HCT116 (cell line): Measurements from ENCODE around the gene ACP1. TPM values are rescaled to one million over a fixed set of nuclear protein-coding genes. Genes with fewer than 3 reads are reported as not detected.

Source experiments
- ATAC-seq: fragments of 200-7000 bp; cut with Tn5 transposase; 2 replicates; pipeline ENCODE4 v1.9.1; 2020; ENCODE audit warnings: mild to moderate bottlenecking, moderate library complexity
- Bru-seq: library from RNA; stranded (reverse); fragments of 400-500 nt; gene quantifications from one replicate; lab custom pipeline; 2021; lab: Mats Ljungman, UMichigan
- BruChase-seq, 2 experiments: library from RNA; stranded (reverse); fragments of 400-500 nt; gene quantifications; one replicate each; lab custom pipeline; 2021; lab: Mats Ljungman, UMichigan
- BruUV-seq: library from RNA; stranded (reverse); fragments of 400-500 nt; replicated peaks from 2 replicates; lab custom pipeline; 2021; lab: Mats Ljungman, UMichigan
- CTCF ChIA-PET: fragments of 300-600 bp; sonication (Branson Sonifier 250); formaldehyde crosslinking; loops from one replicate; lab custom pipeline; 2021; ENCODE audit warnings: antibody characterized with exemption; lab: Charles Lee
- POLR2A ChIA-PET: fragments of 300-600, 350-600 bp; sonication (Branson Sonifier 250); formaldehyde crosslinking; loops from one replicate; lab custom pipeline; 2021; ENCODE audit warnings: antibody characterized with exemption; lab: Charles Lee
- RAD21 ChIA-PET, 2 experiments: fragments of 300-600 bp; sonication (Branson Sonifier 250); formaldehyde crosslinking; loops; one replicate each; lab custom pipeline; 2023; ENCODE audit warnings: low total read pairs in 2 of 2; ENCODE audit not compliant: uncharacterized antibody in 2 of 2, unreplicated experiment in 2 of 2, low non-redundant PET in 1 of 2; lab: Charles Lee
- DNase-seq: peaks from one replicate; pipeline ENCODE4 v3.0.0-alpha.2; 2010; ENCODE audit warnings: low read depth, low spot score
- H2AFZ ChIP-seq: fragments of 200-600 bp; shearing (Covaris generic), sonication (generic); 2 replicates; pipeline ENCODE4 v1.6.1; 2017; ENCODE audit warnings: low read depth, mixed run types, mixed read lengths, antibody characterized with exemption, low read length; ENCODE audit not compliant: poor library complexity, severe bottlenecking
- H3K27ac ChIP-seq: 2 replicates; pipeline ENCODE4 v1.5.1; 2012; ENCODE audit warnings: low read depth, low read length
- H3K27me3 ChIP-seq: fragments of 200-600 bp; sonication (generic); 2 replicates; pipeline ENCODE4 v1.6.1; 2016; ENCODE audit warnings: mixed run types, low read length, mixed read lengths; ENCODE audit not compliant: insufficient read depth
- H3K36me3 ChIP-seq, 2 experiments: fragments of 200-500 bp in 1 of 2; fragments of 200-600 bp in 1 of 2; sonication (Bioruptor generic) in 1 of 2; sonication (generic) in 1 of 2; 2 replicates each; pipeline versions ENCODE4 v1.5.1 to v1.6.1; 2014 to 2016; ENCODE audit warnings: low read length in 2 of 2, inconsistent platforms in 1 of 2, mixed read lengths in 1 of 2, mixed run types in 1 of 2; ENCODE audit not compliant: insufficient read depth in 2 of 2, control insufficient read depth in 1 of 2
- H3K4me1 ChIP-seq, 2 experiments: fragments of 200-600 bp in 1 of 2; sonication (generic) in 1 of 2; 2 replicates each; pipeline versions ENCODE4 v1.5.1 to v1.6.1; 2012 to 2017; ENCODE audit warnings: low read length in 2 of 2, inconsistent platforms in 1 of 2, mild to moderate bottlenecking in 1 of 2, mixed read lengths in 1 of 2, mixed run types in 1 of 2, moderate library complexity in 1 of 2; ENCODE audit not compliant: insufficient read depth in 2 of 2, control insufficient read depth in 1 of 2
- H3K4me2 ChIP-seq: fragments of 200-600 bp; sonication (generic); 2 replicates; pipeline ENCODE4 v1.6.1; 2017; ENCODE audit warnings: mixed run types, low read length, mixed read lengths
- H3K4me3 ChIP-seq, 2 experiments: fragments of 200-600 bp in 1 of 2; sonication (generic) in 1 of 2; replicated peaks in 1 of 2; 2 replicates each; pipeline ENCODE4 v1.5.1; 2011 to 2016; ENCODE audit warnings: low read length in 2 of 2, control low read depth in 1 of 2, low read depth in 1 of 2, mild to moderate bottlenecking in 1 of 2, mixed read lengths in 1 of 2, mixed run types in 1 of 2
- H3K79me2 ChIP-seq: fragments of 200-600 bp; sonication (generic); 2 replicates; pipeline ENCODE4 v1.6.1; 2017; ENCODE audit warnings: mild to moderate bottlenecking, mixed run types, low read length, moderate library complexity, mixed read lengths; ENCODE audit not compliant: insufficient read depth
- H3K9ac ChIP-seq: fragments of 200-600 bp; sonication (generic); 2 replicates; pipeline ENCODE4 v1.6.1; 2016; ENCODE audit warnings: low read length, mixed read lengths
- H3K9me2 ChIP-seq: fragments of 200-600 bp; sonication (generic), shearing (Covaris generic); 2 replicates; pipeline ENCODE4 v1.6.1; 2017; ENCODE audit warnings: mixed run types, mild to moderate bottlenecking, moderate library complexity; ENCODE audit not compliant: insufficient read depth
- H3K9me3 ChIP-seq, 2 experiments: fragments of 200-500 bp in 1 of 2; fragments of 200-600 bp in 1 of 2; sonication (Bioruptor generic) in 1 of 2; sonication (generic) in 1 of 2; 2 replicates each; pipeline ENCODE4 v1.6.1; 2014 to 2017; ENCODE audit warnings: low read length in 2 of 2, mixed read lengths in 2 of 2, inconsistent platforms in 1 of 2, low read depth in 1 of 2, mild to moderate bottlenecking in 1 of 2, mixed run types in 1 of 2, moderate library complexity in 1 of 2; ENCODE audit not compliant: control insufficient read depth in 1 of 2, insufficient read depth in 1 of 2
- H4K20me1 ChIP-seq: fragments of 200-600 bp; sonication (generic), shearing (Covaris generic); 2 replicates; pipeline ENCODE4 v1.6.1; 2017; ENCODE audit warnings: mixed run types, mild to moderate bottlenecking, moderate library complexity; ENCODE audit not compliant: insufficient read depth
- CBX3 ChIP-seq: IDR thresholded peaks from 2 replicates; pipeline ENCODE4 v1.6.1; 2012; ENCODE audit warnings: low read depth
- CTCF ChIP-seq, 3 experiments: fragments of 200-600 bp in 1 of 3; sonication (generic) in 1 of 3; IDR thresholded peaks in 2 of 3; conservative IDR thresholded peaks in 1 of 3; 2 replicates each; pipeline ENCODE4 v1.5.1; 2012 to 2017; ENCODE audit warnings: low read depth in 2 of 3, low read length in 2 of 3, antibody characterized with exemption in 1 of 3, borderline replicate concordance in 1 of 3, control low read depth in 1 of 3, mild to moderate bottlenecking in 1 of 3, mixed read lengths in 1 of 3, mixed run types in 1 of 3, moderate library complexity in 1 of 3; ENCODE audit not compliant: insufficient read depth in 1 of 3
- EGR1 ChIP-seq: IDR thresholded peaks from 2 replicates; pipeline ENCODE4 v1.6.1; 2012; ENCODE audit warnings: low read depth
- EZH2 ChIP-seq: fragments of 200-600 bp; sonication (generic); IDR thresholded peaks from 2 replicates; pipeline ENCODE4 v1.6.1; 2017; ENCODE audit warnings: antibody characterized with exemption, mixed run types
- FOSL1 ChIP-seq: IDR thresholded peaks from 2 replicates; pipeline ENCODE4 v1.6.1; 2012; ENCODE audit warnings: low read depth
- POLR2A ChIP-seq: IDR thresholded peaks from 2 replicates; pipeline ENCODE4 v1.7.0; 2011; ENCODE audit warnings: borderline replicate concordance; ENCODE audit not compliant: insufficient read depth, insufficient read length; ENCODE audit errors: extremely low read depth
- POLR2AphosphoS5 ChIP-seq: IDR thresholded peaks from 2 replicates; pipeline ENCODE4 v1.6.1; 2011; ENCODE audit warnings: mild to moderate bottlenecking, low read depth, low read length, moderate library complexity
- RAD21 ChIP-seq: IDR thresholded peaks from 2 replicates; pipeline ENCODE4 v1.6.1; 2012; ENCODE audit warnings: low read depth, mild to moderate bottlenecking
- SRF ChIP-seq: IDR thresholded peaks from 2 replicates; pipeline ENCODE4 v1.6.1; 2012; ENCODE audit warnings: low read depth
- TCF7L2 ChIP-seq: IDR thresholded peaks from 2 replicates; pipeline ENCODE4 v1.7.0; 2011; ENCODE audit warnings: borderline replicate concordance, inconsistent platforms; ENCODE audit not compliant: insufficient read depth, insufficient read length; ENCODE audit errors: extremely low read depth
- YY1 ChIP-seq: IDR thresholded peaks from 2 replicates; pipeline ENCODE4 v1.6.1; 2011; ENCODE audit warnings: low read length, low read depth, moderate library complexity, mild to moderate bottlenecking; ENCODE audit not compliant: insufficient replicate concordance; ENCODE audit errors: extremely low read depth
- ZBTB33 ChIP-seq: IDR thresholded peaks from 2 replicates; pipeline ENCODE4 v1.6.1; 2011; ENCODE audit warnings: mild to moderate bottlenecking, low read length, moderate library complexity; ENCODE audit not compliant: insufficient replicate concordance; ENCODE audit errors: extremely low read depth
- ZNF274 ChIP-seq: fragments of 200-500 bp; sonication (Bioruptor generic); IDR thresholded peaks from 2 replicates; pipeline ENCODE4 v1.6.1; 2014; ENCODE audit warnings: mild to moderate bottlenecking, low read depth, low read length, inconsistent platforms
- intact Hi-C: fragments of 100-400 bp; cut with micrococcal nuclease; formaldehyde crosslinking; loops from 2 replicates; pipeline ENCODE4 v1.10.0; 2022
- long read RNA-seq: library from polyadenylated mRNA; unstranded; transcript quantifications from one replicate; pipeline ENCODE4 v2.0.0, GENCODE V29; 2021; ENCODE audit not compliant: unreplicated experiment
- polyA plus RNA-seq: library from polyadenylated mRNA; unstranded; fragments of >200 nt; gene quantifications from 2 replicates; pipeline ENCODE4 v1.2.1, GENCODE V29; 2012; ENCODE audit warnings: missing spikeins
- total RNA-seq: library from RNA; stranded (reverse); gene quantifications from one replicate; pipeline ENCODE4 v1.2.1, GENCODE V29; 2021; ENCODE audit not compliant: unreplicated experiment
- TF ChIP-seq, protein P1 (sequence below): IDR thresholded peaks from 2 replicates; pipeline ENCODE4 v1.6.1; 2012

The ACP1 gene
- total RNA-seq: 113 TPM
- 127 and 131 TPM in 2 replicates for polyA plus RNA-seq
- Bru-seq, nascent RNA: percentile 97 among the genes with signal in this experiment
- BruChase-seq, experiment 1, labeled RNA remaining after a 6-hour chase: percentile 96 among the genes with signal in this experiment
- BruChase-seq, experiment 2, labeled RNA remaining after a 2-hour chase: percentile 95 among the genes with signal in this experiment
- long read RNA-seq, transcript ACP1-201 (6 exons, 1,549 nt): major isoform, 136 of 247 reads
- long read RNA-seq, transcript ACP1-202 (6 exons, 1,552 nt): minor isoform, 74 of 247 reads
- long read RNA-seq, transcript ACP1-209 (7 exons, 577 nt): minor isoform, 15 of 247 reads
- long read RNA-seq, partial matches to known transcripts: 9 of 247 reads
- long read RNA-seq, other reads (novel, unspliced or antisense): 11 of 247 reads

DNA sequence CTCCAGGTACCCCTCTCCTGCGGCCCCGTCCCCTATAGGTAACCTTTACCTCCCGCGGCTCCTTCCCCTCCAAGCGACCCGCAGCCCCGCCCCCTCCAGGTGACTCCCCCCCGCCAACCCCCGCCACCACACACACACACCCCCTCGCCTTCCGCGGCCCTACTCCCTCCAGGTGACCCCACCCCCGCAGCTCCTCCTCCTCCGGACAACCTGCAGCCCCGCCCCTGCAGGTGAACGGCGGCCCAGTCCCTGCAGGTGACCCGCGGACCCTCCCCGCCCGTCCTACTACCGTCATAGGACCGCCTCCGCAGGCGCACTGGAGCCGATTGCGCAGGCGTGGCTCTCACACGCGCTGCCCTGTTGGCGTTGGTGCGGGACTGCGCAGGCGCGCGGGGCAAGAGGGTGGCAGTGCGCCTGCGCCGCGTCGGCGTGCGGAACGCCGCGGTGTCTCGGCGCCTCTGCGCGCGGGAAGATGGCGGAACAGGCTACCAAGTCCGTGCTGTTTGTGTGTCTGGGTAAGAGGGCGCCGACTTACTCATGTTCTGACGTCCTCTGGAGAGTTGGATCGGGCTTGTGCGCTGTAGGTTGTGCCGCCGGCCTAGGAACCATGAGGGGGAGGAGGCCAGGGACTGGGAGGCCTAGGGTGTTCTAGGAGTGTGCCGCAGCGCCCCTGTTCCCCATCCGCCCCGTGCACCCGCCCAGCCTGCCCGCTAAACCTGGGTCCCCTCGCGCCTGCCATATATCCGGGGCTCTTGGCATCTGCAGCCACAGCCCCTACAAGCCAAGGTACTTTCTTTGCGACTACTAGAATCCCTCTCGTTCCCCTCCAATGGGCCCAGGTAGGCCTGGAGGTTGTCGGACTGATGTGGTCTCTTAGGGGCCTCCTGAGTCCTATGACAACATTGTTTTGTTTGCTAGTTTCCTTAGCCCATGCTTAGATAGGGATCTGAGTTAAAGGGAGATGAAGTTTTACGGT is at the start of gene ACP1:
Gene ACP1, plus strand, starts transcription at position 455 of the 976 bp plus-strand sequence. Its CDS starts 18 bp downstream, at position 473.
- POLR2A ChIA-PET: no interaction called here
- intact Hi-C loops: loop anchor here (2.0 kb wide), 1 partner anchor 412 kb away; the partner anchor contains the start of gene TMEM18
- TF ChIP-seq, protein P1, sequence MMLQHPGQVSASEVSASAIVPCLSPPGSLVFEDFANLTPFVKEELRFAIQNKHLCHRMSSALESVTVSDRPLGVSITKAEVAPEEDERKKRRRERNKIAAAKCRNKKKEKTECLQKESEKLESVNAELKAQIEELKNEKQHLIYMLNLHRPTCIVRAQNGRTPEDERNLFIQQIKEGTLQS: no peak
- TF ChIP-seq EZH2: no peak
- TF ChIP-seq POLR2A: peak; percentile 41
- no peak for TF ChIP-seq FOSL1
- TF ChIP-seq CBX3: no peak; the same call in 1 of the 2 replicates
- no peak for TF ChIP-seq RAD21
- peak; percentile 88 for TF ChIP-seq EGR1
- TF ChIP-seq TCF7L2: peak; percentile 11
- no peak for TF ChIP-seq ZBTB33
- 0 out of 6 replicates have a peak, but pooled peaks of 2 of the 3 experiments have one; percentile 2 to 6 for TF ChIP-seq CTCF (IDR thresholded peaks at IDR 0.05 in 2 of 3, conservative IDR thresholded peaks at IDR 0.05 in 1 of 3; ENCODE audit: borderline replicate concordance in 1 of 3, insufficient read depth in 1 of 3, low read depth in 2 of 3, low read length in 2 of 3)
- TF ChIP-seq YY1: peak; percentile 94
- TF ChIP-seq ZNF274: no peak
- no peak for TF ChIP-seq SRF
- peak; percentile 93 for TF ChIP-seq POLR2AphosphoS5

More for the DNA sequence above, at the start of gene ACP1:
- ATAC-seq (peak; percentile 92), DNase-seq (peak; percentile 94)
- H3K4me3 ChIP-seq: peak within 1 kb of the TSS; percentile 82 to 96
- peaks cover 12 to 27% of the 10 kb centered on the region in 2 experiments; a peak in 3 of 4 replicates for H3K4me1 ChIP-seq
- TSS peak; percentile 48 for BruUV-seq
- no peaks in the 10 kb centered on the region for H3K27me3 ChIP-seq
- H3K9me3 ChIP-seq: no peaks in the 10 kb centered on the region
- CTCF ChIA-PET: interaction anchor here (0.7 kb wide), 1 partner anchor 68 kb away, joined by 3 read pairs; no protein-coding TSS in a partner anchor
- H3K79me2 ChIP-seq: peaks cover 62% of the 10 kb centered on the region
- H3K9ac ChIP-seq: peak within 1 kb of the TSS; percentile 94
- peaks cover 24% of the 10 kb centered on the region; the same call in 1 of the 2 replicates for H4K20me1 ChIP-seq
- H3K4me2 ChIP-seq: peak within 1 kb of the TSS; percentile 83
- no peak within 1 kb of the TSS for H2AFZ ChIP-seq
- peak within 1 kb of the TSS; percentile 80 for H3K27ac ChIP-seq
- RAD21 ChIA-PET: no interaction called here
- peaks cover 0 to 6% of the 10 kb centered on the region in 2 experiments; a peak in 2 of 4 replicates for H3K36me3 ChIP-seq
- H3K9me2 ChIP-seq: no peaks in the 10 kb centered on the region
